ENCODE results near the gene KCNQ1.

DNA sequence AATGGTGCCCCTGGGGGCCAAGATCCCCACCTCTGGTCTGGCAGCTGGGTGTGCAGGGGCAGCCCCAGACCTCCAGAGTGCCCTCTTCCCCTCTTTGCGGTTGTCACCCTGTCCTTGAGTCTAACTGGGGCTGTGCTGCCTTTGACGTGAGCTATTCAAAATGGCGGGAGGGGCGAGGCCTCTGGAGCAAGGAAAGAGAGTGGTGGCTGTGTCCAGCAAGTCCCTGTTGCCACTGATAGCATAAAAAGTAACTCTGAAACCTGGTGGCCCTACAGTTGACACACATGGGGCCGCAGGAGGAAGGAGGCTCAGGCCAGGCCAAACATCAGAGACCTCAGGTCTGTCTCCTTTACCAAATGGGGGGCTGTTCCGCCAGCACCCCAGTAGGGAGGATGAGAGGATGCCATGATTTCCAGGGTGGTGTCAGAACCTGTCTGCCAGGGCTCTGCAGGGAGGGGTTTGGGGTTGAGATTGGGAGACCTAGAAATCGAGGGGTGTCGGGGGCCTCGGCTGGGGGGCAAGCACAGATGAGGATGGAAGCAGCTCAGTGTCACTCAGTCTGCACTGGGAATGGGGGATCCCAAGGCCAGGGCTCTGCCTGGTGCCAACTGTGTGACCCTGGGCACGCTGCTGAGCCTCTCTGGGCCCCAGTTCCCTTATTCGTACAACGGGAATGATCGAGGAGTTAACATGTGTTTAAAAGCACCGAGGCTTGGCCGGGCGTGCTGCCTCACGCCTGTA, 304.2 kb downstream of the KCNQ1 start:
- no peak for TF ChIP-seq EZH2 (IDR thresholded peaks at IDR 0.05; ENCODE audit: borderline replicate concordance, insufficient read depth, low read length, poor library complexity, severe bottlenecking)
- TF ChIP-seq EP300 (conservative IDR thresholded peaks at IDR 0.05; ENCODE audit: poor library complexity, severe bottlenecking), result no peak
- TF ChIP-seq, protein P1, sequence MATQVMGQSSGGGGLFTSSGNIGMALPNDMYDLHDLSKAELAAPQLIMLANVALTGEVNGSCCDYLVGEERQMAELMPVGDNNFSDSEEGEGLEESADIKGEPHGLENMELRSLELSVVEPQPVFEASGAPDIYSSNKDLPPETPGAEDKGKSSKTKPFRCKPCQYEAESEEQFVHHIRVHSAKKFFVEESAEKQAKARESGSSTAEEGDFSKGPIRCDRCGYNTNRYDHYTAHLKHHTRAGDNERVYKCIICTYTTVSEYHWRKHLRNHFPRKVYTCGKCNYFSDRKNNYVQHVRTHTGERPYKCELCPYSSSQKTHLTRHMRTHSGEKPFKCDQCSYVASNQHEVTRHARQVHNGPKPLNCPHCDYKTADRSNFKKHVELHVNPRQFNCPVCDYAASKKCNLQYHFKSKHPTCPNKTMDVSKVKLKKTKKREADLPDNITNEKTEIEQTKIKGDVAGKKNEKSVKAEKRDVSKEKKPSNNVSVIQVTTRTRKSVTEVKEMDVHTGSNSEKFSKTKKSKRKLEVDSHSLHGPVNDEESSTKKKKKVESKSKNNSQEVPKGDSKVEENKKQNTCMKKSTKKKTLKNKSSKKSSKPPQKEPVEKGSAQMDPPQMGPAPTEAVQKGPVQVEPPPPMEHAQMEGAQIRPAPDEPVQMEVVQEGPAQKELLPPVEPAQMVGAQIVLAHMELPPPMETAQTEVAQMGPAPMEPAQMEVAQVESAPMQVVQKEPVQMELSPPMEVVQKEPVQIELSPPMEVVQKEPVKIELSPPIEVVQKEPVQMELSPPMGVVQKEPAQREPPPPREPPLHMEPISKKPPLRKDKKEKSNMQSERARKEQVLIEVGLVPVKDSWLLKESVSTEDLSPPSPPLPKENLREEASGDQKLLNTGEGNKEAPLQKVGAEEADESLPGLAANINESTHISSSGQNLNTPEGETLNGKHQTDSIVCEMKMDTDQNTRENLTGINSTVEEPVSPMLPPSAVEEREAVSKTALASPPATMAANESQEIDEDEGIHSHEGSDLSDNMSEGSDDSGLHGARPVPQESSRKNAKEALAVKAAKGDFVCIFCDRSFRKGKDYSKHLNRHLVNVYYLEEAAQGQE (IDR thresholded peaks at IDR 0.05; ENCODE audit: borderline replicate concordance), result no peak
- TF ChIP-seq, protein P2, sequence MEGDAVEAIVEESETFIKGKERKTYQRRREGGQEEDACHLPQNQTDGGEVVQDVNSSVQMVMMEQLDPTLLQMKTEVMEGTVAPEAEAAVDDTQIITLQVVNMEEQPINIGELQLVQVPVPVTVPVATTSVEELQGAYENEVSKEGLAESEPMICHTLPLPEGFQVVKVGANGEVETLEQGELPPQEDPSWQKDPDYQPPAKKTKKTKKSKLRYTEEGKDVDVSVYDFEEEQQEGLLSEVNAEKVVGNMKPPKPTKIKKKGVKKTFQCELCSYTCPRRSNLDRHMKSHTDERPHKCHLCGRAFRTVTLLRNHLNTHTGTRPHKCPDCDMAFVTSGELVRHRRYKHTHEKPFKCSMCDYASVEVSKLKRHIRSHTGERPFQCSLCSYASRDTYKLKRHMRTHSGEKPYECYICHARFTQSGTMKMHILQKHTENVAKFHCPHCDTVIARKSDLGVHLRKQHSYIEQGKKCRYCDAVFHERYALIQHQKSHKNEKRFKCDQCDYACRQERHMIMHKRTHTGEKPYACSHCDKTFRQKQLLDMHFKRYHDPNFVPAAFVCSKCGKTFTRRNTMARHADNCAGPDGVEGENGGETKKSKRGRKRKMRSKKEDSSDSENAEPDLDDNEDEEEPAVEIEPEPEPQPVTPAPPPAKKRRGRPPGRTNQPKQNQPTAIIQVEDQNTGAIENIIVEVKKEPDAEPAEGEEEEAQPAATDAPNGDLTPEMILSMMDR (IDR thresholded peaks at IDR 0.05; ENCODE audit: poor library complexity, severe bottlenecking), result no peak
- no peak for TF ChIP-seq TAF1 (IDR thresholded peaks at IDR 0.05; ENCODE audit: low read depth)
- no peak for TF ChIP-seq POLR2AphosphoS5 (IDR thresholded peaks at IDR 0.05)

Measured in neural cell (in vitro differentiated cells).